ENCODE results near the gene IRF2.

The IRF2 gene

DNA sequence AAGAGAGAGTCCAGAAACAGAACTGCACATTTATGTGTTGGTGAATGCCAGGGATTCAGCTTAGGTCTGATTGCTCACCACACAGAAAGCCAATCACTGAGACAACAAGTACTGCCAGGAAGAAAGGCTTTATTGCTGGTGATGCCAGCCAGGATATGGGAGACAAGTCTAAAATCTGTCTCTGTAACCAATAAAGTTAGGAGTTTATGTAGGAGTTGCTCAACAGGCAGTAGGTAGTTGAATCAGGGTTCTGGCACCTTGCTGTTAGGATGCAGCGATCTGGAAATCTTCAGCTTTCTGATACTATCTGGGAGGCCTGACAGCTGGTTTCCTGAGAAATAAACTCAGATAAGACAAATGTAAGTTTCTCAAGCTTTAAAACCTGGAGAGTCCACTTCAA is 136.4 kb downstream of the IRF2 start:
- in situ Hi-C loops (cut with MboI; ENCODE audit: low sequenced_read_pairs, unreplicated experiment): no loop called here
- TF ChIP-seq, protein P1, sequence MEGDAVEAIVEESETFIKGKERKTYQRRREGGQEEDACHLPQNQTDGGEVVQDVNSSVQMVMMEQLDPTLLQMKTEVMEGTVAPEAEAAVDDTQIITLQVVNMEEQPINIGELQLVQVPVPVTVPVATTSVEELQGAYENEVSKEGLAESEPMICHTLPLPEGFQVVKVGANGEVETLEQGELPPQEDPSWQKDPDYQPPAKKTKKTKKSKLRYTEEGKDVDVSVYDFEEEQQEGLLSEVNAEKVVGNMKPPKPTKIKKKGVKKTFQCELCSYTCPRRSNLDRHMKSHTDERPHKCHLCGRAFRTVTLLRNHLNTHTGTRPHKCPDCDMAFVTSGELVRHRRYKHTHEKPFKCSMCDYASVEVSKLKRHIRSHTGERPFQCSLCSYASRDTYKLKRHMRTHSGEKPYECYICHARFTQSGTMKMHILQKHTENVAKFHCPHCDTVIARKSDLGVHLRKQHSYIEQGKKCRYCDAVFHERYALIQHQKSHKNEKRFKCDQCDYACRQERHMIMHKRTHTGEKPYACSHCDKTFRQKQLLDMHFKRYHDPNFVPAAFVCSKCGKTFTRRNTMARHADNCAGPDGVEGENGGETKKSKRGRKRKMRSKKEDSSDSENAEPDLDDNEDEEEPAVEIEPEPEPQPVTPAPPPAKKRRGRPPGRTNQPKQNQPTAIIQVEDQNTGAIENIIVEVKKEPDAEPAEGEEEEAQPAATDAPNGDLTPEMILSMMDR (IDR thresholded peaks at IDR 0.05; ENCODE audit: borderline replicate concordance, control extremely low read depth, extremely low read depth, insufficient read depth, missing control alignments): no peak
- DNase-seq (ENCODE audit: low spot score): no peak

Data from GM13976 (cell line).